ENCODE data around the gene DRC3.
"Not testable (repeated sequence)": the region's sequence is repeated elsewhere in the genome, so short reads cannot be mapped to it uniquely, and the experiment has no call there.

DRC3 gene, protein sequence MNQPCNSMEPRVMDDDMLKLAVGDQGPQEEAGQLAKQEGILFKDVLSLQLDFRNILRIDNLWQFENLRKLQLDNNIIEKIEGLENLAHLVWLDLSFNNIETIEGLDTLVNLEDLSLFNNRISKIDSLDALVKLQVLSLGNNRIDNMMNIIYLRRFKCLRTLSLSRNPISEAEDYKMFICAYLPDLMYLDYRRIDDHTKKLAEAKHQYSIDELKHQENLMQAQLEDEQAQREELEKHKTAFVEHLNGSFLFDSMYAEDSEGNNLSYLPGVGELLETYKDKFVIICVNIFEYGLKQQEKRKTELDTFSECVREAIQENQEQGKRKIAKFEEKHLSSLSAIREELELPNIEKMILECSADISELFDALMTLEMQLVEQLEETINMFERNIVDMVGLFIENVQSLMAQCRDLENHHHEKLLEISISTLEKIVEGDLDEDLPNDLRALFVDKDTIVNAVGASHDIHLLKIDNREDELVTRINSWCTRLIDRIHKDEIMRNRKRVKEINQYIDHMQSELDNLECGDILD

DNA sequence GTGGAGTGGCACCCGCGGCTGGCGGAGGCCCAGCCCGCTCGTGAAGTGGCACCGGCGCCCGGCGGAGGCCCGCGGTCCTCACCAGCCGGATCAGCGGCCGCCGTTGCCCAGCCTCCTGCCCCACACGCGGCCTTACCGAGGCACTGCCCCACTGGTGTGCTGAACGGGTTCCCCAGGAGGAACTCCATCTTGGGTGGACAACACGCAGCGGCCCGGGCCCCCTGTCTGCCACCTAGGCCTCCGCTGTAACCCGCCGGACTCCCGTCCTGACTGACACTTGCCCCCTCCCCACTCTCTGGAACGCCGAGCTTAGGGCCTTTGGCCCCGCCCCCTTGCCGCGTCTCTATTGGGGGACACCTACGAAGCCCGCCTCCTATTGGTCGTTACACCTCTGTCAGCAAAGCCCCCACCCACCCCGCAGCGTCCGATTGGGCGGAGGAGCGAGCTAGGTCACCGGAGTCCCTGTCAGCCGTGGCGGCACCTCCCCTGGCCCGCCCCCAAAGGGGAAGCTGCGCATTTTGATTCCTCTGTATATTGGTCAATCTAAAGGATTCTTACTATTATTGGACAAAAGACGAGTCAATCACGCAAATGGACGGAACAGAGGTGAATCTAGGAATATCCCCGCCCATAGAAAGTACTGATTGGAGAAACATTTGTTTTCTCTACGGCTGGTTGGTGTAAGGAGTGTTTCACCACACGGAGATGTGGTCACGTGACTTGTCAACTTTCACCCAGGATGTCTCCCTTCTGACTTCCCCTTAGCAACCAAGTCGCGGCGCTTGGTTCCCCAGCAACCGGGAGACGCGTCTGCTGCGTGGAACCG lies at the start of gene DRC3, which contains the start of gene TOM1L2:
Gene DRC3, plus strand, starts transcription at position 737 of the 826 bp plus-strand sequence. CDS start 4,737 bp downstream, outside the sequence.
Gene TOM1L2, minus strand, starts transcription at position 275 of the 826 bp plus-strand sequence. Its CDS starts 87 bp downstream, at position 188.
- peak; percentile 99 for DNase-seq (ENCODE audit: low read depth)

DNA sequence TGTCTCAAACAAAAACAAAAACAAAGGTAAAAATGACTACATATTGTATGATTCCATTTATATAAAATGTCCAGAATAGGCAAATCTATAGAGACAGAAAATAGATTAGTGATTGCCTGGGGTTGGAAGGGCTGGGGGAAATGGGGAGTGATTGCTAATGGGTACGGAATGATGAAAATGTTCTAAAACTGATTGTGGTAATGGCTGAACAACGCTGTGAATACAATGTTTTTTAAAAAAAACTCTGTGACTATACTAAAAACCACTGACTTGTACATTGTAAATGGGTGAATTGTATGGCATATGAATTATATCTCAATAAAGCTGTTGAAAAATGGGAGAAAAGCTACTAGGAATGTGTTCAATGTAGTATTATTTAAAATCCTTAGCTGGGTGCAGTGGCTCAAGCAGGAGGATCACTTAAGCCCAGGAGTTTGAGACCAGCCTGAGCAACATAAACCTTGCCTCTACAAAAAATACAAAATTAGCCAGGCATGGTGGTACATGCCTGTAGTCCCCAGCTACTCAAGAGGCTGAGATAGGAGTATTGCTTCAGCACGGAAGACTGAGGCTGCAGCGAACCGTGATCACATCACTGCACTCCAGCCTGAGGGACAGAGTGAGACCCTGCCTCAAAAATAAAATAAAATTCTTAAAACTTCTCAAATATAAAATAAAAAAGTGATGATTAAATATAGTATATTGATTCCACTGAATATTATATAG lies 48.4 kb upstream of the DRC3 start:
- DNase-seq (ENCODE audit: low read depth) = no peak

DNA sequence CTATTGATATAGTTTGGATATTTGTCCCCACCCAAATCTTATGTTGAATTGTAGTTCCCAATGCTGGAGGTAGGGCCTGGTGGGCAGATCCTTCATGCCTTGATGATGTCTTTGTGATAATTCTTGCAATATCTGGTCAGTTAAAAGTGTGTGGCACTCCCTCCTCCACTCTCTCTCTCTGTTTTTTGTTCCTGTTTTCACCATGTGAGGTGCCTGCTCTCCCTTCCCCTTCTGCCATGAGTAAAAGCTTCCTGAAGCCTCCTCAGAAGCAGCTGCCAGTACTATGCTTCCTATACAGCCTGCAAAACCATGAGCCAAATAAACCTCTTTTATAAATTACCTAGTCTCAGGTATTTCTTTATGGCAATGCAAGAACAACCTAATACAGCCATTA lies 47.8 kb upstream of the DRC3 start:
- DNase-seq (ENCODE audit: low read depth) = no peak

DNA sequence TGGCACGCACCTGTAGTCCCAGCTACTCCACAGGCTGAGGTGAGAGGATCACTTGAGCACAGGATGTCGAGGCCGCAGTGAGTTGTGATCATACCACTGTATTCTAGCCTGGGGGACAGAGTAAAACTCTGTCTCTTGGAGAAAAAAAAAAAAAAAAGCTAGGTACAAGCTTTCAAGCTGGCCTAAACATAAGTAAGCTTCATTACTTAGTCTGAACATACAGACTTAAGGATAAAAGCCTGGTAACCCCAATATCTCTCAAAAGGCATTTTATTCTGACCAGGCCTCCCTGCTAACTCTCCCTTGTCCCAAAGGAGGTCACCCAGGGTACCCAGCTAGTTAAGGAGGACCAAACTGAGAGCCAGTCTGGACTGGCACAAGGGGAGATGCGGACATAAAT lies 46.6 kb upstream of the DRC3 start:
- DNase-seq (ENCODE audit: low read depth) = no peak

DNA sequence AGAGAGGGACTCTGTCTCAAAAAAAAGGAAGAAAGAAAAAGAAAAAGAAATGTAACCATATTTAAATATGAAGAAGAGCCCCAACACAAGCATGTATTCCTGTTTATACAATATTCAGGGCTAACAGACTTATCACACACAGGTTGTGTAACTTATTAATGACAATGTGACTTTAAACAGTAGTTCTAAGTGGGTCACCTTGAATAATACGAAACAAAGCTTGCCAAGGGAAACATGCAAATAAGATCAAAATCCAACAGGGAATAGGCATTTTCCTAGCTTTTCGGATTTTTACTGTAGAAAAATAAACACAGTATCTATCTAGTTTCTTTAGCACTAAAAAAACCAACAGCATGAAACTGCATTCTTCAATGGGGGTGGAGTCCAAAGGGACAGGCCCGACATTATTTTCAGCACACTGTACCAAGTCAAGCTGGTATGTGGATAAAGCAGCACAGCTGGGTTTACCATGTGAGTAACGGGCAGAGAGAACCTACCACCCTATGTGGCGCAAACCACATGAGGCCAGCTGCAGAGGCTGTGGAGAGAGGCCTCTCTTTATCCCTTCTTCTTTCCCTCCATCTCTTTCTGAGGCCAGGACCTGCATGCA lies 45.7 kb upstream of the DRC3 start:
- DNase-seq (ENCODE audit: low read depth) = no peak

DNA sequence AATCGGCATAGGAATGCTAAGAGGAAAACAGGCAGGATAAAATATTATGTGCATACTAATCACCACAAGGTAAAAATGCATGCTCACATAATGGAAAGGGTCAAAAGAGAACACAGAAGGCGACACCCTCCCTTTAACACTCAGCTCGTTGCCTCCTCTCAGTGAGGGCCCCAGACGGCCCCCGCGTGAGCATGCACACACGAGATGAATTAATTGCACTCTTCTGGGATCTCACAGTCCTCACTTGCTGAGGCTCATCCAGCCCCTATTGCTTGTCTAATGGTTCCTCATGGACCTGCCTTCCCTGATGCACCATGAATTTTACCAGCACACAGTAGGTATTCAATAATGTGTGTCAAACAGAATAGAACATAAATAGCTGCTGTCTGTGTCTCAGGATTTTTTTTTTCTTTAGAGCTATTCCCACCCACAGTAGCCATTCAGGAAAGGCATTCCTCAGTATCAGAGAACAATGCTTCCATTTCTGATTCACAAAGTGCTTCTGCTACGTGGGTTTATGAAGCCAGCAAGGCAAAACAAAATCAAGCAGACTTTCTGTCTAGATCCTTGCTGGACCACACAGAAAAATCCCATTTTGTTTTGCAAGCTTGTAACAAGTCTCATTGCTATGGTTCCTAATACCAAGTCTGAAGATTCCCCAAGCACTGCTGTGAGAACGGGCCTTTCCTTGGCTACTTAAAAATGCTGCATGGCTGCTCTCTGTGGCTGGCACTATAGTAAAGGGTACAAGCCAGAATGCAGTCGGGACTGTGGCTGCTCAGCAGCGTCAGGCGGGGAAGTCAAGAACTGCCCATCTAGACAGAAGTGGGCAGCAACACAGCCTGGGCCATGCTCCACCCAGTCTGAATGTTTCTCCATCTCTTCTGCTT lies 44.0 kb upstream of the DRC3 start:
- DNase-seq (ENCODE audit: low read depth) = no peak

DNA sequence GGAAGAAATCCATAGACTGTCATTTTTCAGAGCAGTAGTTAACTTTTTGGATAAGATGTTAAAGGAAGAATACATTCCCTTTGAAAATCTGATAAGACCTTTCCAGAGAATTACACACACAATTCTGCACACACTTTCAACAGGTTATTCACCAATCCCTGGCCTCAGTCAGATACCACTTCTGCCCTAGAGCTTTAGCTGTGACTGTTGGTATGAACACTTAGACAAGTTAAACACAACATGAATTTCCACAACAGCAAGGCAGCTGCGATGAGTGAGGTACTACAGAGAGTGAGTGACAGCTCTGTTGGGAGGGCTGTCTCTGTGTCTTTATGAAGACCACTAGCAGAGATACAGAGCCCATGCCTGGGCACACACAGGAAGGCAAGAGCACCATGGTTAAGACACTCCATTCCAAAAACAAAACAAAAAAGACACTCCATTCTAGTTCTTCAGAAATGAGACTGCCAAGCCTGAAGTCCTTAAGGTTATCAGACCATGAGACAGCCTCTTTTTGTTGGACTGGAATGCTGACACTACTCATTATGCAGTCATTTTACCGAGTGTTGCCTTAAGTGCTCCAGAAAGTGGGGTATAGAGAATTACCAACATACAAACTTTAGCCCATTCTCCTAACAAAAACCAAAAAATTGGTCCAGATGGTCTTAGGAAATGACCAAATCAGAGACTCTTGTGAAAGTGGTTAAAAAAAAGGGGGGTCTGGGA lies 42.8 kb upstream of the DRC3 start:
- DNase-seq (ENCODE audit: low read depth) = no peak

DNA sequence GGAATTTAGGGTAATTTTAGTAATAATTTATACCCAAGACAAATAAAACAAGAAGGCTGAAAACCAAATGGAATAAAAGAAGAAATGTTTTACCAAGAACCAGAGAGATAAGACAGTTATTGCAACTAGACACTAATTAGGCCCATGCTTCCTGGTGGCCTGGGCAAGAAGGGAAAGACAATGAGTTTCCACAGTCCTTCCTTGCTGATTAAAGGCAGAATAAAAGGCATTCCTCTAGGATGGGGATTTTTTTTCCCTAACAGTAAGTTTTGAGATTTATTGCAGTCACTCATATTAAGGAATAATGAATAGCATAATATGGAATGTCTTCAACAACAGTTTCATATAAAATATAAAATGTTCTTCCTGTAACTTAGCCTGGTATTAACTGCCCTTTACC lies 42.0 kb upstream of the DRC3 start:
- no peak for DNase-seq (ENCODE audit: low read depth)

DNA sequence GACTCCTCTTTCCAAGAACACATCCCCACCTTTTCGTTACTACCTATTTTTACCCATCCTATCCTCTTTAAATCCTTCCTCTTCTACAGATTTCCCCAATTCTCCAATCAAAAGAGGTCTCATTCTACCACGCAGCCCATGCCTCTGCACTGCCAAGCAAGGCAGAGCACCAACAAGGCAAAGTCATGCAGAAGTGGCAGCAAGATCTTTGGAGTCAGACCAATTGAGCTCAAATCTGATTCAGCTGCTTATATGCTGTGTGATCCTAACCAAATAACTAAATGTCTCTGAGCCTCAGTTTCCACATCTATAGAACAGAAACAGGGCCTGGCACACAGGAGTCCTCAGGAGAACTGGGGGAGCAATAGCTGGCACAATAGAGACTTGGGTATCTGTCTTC lies 41.5 kb upstream of the DRC3 start:
- DNase-seq (ENCODE audit: low read depth) = no peak

DNA sequence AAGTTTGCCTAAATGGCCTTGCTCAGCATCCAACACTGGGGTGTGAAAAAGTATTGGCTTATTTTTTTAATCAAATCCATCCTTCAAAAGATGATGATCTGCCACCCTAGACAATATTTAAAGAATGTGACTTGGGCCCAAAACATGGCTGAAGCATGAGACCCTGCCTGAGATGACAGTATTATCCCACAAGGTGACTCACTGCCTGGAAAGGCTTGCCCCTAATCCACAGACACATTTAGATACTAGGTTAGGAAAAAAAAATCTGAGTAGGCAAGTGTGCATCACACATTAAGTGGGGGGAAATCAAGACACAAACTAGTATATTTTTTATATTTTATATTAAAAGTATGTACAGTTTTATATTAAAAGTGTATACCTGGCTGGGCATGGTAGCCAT lies 38.9 kb upstream of the DRC3 start:
- DNase-seq (ENCODE audit: low read depth) = no peak

DNA sequence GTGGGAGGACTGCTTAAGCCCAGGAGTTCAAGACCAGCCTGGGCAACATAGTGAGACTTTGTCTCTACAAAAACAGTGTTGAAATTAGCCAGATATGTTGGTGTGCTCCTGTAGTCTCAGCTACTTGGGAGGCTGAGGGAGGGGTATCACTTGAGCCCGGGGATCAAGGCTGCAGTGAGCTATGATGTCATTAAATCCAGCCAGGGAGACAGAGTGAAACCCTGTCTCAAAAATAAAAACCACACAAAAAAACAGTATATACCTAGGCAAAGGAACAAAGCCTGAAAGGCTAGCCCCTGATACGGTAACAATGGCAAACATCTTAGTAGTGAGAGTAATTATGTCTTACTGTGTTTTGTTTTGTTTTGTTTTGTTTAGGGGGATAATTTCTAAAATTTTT lies 38.4 kb upstream of the DRC3 start:
- no peak for DNase-seq (ENCODE audit: low read depth)

DNA sequence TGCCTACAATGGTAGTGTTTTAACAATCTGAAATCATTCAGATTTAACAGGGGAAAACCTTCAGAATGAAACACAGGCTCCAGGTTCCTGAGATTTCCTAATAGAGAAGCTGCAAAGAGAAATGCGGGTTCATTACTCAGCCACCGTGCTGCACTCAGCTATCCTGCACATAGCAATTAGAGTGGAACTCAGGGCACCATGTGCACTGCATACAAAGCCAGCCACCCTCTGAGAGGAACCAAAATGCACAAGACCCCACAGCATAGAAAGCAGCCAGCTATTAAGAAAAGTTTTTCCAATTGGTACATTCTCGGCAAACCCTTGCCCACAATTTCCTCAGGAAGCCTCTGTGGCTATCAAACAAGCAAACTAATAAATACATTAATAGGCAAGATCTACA lies 37.9 kb upstream of the DRC3 start:
- DNase-seq (ENCODE audit: low read depth) = no peak

DNA sequence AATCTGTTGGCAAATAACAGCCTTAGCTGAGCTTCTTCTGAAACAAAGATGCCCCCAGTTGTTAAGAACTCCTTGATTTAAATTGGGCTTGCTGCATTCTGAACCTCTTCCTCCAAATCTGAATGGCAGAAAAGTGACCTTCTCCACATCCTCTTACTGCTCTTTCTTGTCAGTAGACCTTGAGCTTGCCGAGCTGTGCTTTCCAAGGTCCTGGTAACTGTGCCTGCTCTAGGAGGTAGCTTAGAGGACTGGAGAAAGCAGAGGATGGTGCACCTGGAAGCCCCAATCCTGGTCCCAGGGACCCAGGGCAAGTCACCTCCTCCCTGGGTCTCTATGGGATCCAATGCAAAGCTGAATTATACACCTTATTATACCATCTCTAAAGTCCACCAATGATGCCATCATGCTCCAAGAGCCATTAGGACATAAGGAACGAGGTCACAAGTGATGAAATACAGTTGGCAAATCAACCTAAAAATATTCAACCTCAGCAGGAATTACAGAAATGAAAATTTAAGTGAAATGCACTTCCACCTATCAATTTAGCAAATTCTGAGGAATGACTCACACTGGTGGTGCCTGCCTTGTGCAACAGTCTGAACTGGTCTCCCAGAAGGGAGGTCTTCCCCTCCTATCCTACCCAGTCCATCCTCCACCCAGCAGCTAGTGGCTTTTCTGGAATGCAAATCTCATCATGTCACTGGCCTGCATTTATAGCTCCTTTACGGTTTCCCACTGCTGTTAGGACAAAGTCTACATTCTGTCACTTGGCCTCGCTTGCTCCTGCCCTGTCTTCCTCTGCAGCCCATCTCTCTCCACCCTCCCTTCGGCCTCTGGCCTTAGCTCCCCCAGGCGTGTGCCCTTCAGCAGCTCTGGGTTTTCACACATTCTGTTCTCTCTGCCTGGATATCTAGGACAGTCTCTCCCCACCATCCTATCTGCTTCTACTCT lies 37.1 kb upstream of the DRC3 start:
- no peak for DNase-seq (ENCODE audit: low read depth)

DNA sequence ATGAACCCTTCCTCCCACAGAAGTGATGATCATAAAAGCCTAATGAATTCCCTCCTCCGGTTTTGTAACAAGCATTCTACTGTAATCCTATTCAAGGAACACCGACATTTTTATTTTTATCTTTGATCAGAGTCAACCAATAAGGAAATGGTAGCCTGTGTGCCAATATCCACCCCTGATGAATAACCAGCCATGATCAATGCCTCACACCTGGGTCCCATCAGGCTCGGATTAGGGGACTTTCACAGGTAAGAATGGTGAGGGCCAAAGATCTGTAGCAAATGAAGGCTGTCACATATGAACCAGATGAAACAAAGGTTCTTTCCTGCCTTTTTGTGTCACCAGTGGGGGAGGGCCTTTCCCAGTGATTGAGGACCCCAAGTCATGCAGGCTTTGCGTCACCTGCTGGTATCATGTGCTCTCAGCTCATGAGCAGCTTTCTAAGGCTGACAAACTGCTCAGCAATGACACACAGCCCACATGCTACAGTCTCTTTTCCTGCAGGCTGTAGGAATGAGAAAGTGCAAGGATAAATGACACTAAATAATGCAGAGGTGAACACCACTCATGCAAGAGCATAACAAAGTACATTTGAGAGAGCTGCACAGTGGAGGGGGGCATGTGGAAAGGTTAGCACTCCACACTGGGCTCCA lies 35.3 kb upstream of the DRC3 start:
- DNase-seq (ENCODE audit: low read depth) = no peak

DNA sequence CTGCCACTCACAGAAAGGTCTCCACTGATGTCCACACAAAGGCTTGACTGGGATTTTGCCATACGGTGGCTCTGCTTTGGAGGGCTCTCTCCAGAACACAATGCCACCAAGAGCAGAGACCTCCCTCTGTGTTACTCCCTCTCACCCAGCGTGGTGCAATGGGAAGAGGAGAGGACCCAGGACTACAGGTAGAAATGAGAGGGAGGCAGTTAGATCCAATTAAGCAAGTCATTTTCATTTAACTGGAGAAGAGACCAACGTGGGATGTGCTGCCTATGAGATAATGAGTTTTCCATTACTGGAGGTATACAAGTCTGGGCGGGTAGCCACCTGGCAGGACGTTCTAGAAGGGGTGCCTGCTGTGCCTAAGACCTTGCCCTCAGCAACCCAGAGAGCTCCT lies 34.7 kb upstream of the DRC3 start:
- DNase-seq (ENCODE audit: low read depth) = no peak

DNA sequence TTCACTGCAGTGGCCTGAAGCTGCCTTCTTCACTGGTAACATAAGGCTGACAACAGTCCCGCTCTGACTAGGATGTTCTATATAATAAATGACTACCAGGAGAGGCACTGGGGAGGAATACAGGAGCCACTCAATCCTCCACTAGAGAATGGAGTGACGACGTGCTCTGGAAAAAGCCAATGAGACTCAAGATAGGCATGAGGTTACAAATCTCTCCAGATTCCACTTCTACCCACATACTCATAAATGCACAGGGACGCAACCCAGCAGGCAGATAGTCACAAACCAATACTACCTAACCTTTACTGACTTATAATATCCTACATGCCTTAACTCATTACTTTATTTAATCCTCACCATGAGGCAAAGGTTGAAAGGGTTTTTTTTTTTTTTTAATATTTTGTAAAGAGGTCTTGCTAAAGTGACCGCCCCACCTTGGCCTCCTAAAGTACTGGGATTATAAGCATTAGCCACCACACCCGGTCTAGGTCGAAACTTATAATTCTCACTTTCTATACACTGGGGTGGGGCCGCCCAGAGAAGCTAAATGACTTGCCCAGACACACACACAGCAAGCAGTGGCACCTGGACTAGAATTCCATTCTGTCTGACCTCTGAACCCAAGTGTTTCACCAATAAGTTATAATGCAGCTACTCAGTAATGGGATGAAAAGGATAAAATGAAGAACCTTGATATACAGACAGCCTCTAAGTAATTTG lies 34.1 kb upstream of the DRC3 start:
- DNase-seq (ENCODE audit: low read depth) = no peak

DNA sequence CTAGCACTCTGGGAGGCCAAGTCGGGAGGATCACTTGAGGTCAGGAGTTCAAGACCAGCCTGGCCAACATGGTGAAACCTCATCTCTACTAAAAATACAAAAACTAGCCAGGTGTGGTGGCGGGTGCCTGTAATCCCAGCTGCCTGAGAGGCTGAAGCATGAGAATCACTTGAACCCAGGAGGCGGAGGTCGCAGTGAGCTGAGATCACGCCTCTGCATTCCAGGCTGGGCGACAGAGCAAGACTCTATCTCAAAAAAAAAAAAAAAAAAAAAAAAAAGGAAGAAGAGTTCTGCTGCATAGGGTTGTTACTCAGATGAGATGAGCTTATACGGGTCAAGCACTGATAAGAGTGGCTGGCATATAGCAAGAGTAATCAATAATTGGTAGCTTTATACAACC lies 32.7 kb upstream of the DRC3 start:
- not testable (repeated sequence) for DNase-seq (ENCODE audit: low read depth)

DNA sequence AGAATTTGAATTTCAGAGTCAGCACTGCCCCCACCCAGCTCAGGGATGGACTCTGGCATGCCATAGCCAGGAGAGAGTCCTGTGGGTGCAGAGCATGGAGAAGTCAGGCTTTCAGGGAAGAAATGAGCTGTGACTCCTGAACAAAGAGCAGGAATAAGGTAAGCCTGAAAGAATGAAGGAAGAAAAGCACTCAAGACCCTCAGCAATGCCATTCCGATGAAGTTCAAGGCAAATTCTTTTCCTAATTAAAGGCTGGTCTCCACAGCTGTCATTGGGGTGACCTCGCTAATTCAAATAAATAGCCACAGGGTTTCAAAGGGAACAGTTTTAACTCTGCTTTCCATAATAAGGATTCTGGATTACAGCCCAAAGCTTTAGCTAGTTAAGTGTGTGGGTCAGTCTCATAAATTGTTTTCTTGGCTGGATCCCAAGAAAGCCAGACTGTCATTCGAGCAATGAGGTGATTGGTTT lies 32.2 kb upstream of the DRC3 start:
- no peak for DNase-seq (ENCODE audit: low read depth)
